Activated T-helper 9 cell treated with anti-CD3 and anti-CD28 coated beads, Interleukin-2, amount 50 U/mL, for 16 hours (primary cell): ENCODE data around the gene LIPC.

Experiments used
- DNase-seq: peaks from one replicate; pipeline ENCODE4 v3.0.0-alpha.2; 2020; ENCODE audit warnings: low read depth

Gene LIPC

DNA sequence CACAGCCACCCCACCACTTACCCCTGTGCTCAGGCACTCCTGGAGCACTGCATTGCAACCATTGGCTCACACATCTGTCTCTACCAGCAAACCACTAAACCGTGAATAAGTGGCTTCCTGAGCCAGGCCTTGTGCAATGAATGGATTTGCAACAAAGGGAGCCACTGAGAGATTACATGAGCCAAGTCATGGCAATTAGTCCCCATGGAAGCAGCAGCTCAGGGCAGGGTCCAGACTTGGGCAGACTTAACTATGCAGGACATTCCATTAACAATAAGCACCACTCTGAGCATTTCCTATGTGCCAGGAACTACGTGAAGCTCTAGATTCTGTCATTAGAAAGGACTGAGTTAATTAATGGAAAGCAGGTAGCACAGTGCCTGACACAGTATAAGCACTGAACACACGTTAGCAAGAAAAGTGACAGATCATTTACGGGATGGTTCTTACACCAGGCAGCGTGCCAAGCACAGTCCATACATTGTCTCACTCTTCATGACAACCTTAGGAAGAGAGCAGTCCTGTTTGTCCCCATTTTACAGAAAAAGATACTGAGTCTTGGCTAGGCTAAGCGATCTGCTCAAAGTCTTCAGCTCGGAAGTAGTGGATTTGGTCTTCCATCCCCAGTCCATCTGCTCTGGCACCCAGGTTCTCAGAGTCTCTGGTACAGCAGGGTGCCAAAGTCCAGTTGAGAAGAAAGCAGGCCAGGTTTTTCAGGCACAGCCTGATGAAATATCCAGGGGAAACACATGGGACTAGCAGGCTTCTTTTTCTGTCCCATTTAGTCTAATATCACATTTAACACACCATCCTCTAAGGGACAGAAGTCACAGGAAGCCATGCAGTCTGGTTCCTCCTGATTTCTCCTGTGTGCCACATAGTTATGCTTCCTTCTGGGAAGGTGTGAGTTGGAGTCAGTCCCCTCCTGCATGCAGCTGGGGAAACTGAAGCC, 44.1 kb downstream of the LIPC start:
- DNase-seq = no peak

DNA sequence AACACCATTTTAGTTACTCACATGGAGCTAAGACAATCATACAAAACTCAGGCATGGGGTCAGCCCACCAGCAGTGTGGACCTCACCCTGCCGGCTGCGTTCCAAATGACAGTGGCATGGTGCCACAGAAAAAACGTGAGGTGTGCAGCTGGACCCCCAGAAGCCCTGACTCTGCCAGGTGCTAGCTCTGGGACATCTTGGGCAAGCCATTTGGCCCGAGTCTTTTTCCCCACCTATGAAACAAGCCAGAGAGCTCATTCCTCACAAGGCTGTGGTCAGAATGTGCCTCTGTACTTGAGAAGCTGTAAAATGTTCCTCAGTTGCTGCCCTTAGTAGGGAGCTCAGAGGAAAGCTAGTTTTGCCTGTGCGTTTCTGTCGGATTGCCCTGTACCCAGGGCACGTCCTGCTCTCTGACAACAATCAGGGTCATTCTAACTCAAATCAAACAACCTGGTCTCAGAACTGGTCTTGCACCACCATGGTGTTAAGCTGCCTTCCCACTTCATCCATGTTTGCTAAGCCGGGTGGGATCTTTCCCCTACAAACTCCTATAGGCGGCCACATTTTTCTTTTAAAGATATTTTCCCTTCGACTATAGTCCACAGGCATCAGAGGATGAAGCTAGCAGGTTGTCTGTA, 44.9 kb downstream of the LIPC start:
- DNase-seq = no peak

DNA sequence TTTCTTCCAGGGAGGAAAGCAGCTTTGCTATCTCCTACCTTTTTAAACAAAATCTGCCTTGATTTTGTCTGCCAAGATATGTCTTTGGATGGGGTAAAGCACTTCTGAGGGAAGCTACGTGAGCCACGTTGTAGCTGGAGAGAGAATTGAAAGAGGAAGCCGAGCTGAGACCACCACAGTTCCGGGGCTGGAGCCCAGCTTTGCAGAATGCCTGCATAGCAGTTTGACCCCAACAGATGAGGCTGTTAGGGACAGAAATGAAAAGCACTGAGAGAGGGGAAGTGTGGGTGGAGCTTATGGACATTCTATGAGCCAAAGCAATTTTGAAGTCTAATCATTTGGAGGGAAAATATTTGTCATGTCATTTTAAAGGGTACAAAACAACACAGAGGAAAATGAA, 45.4 kb downstream of the LIPC start:
- no peak for DNase-seq

DNA sequence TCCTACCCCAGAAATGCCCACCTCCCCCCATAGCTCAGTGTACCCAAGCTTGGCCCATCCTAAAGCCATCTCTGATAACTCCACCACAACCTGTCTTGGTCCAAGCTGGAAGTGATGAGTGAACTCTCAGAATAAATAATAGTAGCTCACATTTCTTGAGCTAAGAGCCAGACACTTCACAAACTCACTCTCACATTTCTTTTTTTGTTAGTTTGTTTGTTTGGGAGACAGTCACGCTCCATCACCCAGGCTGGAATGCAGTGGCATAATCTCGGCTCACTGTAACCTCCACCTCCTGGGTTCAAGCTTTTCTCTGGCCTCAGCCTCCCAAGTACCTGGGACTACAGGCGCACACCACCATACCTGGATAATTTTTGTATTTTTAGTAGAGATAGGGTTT, 46.2 kb downstream of the LIPC start:
- DNase-seq = no peak

DNA sequence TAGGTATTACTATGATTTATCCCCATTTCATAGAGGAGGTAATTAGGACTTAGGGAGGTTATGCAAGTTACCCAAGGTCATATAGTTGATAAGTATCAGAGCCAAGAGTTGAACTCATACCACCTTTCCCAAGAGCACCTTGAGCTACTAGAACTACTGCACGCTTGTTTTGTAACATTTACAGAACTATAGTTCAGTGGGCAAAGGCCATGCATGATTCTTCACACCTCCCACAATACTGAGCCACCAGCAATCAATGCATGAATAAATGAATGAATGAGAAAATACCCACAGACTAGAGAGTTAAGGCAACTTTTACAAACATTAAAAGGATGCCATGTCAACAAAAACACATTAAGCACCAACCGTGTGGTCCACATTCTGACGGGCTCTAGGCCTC, 46.8 kb downstream of the LIPC start:
- no peak for DNase-seq

DNA sequence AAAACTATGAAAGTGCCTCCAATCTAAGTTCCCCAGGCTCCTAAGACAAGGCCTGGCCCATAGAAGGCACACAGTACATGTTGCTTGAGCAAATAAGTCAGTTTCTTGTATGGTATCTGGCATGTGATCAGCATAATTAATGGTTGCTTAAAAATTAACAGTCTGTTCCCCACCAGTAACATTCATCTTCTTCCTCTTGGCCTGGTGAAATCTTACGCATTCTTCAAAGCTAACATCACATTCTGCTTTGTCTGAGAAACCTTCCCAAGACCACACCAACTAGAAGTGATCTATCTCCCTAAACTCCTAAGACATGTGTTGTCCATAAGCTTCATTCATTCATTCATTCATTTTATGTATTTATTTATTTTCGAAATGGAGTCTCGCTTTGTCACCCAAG, 48.1 kb downstream of the LIPC start:
- no peak for DNase-seq

DNA sequence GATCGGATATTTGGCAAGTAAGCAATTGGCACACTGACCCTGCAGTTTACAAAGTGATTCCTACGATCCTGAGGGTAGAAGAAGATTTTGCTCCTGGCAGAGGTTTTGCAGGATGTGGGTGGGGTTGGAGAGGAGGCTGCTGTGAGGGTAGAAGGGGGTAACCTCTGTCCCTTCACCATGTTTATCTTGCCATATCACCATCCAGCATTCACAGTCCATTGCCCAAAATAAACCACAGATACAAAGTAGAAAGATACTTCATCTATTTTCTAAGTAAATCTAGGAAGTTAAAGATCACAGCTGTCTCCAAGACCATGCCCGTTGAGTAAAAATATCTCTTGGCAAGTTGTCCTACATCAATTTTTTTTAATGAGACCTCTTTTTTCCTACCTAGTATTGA, 51.6 kb downstream of the LIPC start:
- DNase-seq = no peak

DNA sequence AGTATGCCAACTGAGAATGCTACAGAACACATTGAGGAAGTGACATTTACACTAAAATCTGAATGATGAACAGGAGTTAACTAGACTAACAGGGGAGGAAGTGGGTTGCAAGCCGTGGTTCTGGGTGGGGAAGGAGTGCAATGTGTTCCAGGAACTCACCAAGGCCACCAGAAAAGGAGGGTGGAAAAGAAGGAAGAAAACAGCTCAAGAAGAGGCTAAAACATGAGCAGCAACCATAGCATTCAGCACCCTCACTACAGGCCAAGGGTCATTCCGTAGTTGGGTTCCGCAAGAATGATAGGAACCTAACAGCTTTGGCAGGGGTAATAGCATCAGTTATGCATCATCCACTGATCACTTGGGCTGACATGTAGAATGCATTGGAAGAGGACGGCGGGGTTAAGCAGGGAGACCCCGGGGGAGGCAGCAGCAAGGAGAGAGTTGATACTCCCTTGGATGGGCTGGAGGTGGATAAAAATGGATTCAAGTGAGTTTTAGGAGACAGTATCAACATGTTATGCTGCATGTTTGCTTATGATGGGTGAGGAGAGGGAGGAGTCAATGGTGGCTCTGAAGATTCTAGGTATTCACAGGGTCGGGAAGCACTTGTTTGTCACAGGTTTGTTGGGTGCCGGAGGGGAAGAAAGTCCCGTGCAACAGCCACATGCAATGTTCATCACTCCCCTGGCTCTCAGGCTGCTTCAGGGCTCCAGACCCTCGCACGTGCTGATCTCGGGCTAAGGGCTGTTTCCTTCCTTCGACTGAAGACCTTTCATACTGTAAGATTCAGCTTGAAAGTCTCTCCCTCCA, 53.2 kb downstream of the LIPC start:
- no peak for DNase-seq

DNA sequence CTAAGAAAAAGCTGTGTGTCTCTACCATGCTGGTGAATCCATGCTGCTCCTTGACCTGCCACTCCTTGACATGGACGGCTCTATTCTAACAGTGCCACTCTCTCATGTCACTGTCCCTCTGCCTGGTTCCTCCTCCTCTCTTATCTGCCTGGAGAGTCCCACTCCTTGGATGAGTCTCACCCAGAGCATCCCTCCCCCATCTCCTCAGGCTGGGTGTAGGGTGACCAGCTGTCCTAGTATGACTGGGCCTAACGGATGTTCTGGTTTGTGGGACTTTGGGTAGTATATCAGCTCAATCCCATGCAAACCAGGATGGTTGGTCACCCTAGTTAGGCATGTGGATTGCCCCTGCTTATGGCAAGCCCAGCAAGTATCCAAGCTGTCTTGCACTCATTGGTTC, 54.3 kb downstream of the LIPC start:
- DNase-seq = no peak

DNA sequence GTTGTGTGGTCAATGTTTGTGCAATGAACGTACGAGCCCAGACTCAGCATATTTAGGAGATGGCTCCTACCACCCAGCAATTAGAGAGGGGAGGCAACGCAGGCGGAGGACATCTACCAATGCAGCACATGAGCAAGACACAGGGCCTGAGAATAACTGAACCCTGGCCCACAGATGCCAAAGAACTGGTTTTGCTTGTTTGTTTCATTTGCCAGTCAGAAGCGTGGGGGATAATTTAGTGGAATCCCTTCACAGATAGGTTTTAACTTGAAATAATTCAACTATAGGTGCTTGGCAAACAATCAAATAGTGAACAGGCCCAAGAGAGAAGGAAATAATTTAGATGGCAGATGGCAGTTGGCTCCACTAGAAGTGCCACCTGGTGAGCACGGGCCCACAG, 54.8 kb downstream of the LIPC start:
- DNase-seq = no peak

DNA sequence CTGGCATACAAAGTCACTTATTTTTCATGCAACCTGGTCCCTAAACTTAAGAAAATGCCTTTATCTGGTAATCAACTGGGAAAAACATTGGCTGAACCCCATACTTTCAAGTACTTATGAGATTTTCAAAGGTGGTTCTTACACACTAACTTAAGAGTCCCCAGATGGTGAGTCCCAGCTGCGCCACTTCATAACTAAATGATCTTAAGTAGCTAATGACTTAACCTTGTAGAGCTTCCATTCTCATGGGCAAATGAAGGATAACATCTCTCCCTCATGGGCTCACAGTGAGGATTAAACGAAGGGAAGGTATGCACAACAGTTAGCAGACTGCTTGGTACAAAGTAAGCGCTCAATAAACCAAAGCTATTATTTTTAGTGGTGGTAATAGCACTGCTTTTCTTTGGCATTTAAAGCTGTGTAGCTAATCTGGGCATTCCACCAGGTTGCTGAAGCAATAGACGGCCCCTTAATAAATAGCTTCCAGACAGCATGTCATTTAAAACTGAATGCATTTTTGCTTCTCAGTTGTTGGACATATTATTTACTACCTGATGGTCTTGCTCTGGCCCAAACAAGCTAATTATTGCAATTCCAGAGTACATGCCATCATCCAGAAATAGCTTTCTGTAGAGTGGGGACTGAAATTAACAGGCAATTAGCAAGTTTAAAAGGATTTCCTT, 55.4 kb downstream of the LIPC start:
- no peak for DNase-seq

DNA sequence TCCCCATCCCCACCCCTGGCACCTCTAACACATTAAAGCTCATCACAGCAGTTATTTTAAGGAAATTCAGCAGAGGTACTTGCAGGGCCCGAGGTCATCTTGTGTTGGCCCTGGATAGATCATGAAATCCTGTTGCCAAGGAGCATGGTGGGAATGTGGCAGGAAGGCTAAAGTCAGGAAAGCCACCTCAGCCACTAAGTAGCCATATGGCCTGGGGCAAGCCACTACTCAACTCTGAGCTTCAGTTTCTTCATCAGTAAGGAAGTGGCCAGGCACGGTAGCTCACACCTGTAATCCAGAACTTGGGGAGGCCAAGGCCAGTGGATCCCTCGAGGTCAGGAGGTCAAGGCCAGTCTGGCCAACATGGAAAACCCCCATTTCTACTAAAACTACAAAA, 55.9 kb downstream of the LIPC start:
- no peak for DNase-seq

DNA sequence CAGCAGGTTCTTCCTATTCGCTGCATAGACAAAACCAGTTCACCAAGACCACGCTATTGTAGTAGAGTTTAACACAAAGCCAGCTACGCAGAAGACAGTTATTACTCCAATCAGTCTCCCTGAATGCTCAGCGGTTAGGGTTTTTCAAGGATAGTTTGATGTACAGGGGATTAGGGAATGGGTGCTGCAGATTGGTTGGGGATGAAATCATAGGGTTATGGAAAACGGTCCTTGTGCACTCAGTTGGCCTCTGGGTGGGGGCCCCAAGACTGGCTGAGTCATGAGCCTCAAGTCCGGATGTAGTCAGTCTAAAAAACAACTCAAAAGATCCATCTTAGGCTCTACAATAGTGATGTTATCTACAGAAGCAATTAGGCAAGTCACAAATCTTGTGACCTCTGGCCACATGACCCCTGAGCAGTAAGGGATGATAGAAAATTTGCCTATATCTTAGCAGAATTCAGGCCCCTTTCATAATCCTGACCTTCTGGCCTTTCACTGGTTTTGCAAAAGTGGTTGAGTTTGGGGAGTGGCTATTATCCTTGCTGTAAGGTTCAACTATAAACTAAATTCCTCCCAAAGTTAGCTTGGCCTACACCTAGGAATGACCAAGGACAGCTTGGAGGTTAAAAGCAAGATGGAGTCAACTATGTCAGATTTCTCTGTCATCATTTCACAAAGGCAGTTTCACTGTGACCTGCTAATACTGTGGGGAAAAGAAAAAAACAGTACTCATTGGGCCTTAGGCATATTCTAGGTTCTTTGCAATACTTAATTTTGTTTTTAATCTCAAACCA, 57.7 kb downstream of the LIPC start:
- no peak for DNase-seq

DNA sequence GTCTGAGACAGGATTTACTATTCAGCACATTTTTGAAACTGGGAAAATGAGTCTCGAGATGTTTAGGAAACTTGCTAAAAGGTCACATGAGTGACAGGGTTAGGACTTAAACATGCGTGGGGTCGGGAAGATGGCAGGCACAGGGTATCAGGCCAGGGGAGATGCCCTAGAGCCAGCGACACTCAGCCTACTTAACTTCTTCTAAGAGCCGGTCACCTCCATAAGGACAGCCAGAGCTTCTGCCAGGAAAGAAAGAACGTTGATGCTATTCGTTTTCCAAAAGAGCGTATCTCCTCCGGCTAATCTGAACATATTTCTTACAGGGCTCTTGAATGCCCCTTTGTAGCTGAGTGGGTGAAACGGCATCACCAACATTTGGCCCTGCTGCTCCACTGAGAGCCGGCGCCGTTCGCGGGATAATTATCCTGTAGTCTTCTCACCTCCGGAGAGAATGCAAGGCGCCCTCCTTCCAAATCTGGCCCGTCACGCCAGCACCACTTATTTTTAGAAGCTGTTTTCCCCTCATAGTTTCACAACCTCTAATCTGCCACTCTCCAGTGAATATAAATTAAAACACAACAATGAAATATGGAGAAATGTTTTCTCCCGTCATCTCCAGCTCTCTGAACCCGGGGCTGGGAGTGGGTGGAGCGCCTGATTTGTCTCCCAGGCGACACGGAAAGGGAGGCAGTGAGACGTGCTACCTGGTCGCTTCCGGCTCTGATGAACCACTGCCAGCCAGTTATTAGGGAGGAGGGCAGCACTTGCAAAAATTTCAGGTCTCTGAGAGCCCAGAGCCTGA, 58.5 kb downstream of the LIPC start:
- DNase-seq = no peak

DNA sequence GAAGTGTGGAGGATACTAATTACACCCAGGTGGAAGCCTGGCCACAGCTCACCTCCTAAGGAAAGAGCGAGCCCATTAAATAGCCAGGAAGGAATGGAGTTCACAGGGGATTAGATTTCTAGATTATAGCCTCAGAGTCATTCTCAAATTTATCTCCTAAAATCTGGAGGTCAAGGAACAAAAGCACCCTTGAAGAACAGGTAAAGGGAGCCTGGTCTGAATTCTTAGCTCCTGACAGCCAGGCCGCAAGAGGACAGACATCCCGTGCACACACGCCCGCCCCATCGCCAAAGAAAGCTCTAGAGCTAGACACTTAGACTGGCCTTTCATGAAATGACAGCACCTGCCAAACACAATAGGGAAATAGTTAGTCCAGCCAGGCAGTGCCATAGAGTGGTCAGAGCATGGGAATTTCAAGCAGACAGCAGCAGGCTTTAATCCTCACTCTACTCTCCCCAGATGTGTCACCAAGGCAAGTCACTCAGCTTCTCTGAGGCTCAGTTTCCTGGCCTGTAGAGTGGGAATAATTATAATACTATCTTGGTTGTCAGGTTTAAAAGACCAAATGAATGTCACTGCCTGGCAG, 59.2 kb downstream of the LIPC start:
- DNase-seq = no peak

DNA sequence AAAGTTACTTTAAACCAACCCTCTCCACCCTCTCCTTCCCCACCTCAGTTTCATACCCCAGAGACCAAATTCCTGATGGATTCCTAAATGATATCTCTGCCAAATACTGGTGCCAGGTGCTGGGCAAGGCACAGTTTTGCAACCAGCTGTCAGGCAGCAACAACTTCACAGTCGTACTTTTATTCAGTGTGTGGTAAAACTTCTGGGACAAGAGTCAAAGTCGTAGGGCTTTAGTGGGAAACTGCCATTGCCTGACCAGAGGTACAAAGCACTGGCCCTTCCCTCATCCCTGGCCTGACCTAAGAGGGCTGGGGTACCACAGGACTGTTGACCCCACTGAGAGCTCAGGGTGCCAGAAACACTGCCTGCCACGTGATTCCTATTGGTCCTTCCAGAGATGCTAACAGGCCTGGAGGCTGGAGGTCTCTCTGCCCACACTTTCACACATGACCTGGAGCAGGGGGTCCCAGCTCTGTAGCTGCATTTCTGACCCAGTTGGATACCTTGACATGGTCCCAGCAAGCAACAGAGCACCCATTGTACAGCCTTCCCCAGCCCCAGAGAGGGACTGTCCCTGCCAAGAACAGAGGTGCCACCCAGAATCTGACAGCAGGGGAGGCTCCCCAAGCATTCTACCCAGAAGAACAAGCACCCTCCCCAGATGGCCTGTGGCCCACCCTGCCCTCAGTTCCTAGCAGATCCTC, 59.9 kb downstream of the LIPC start:
- no peak for DNase-seq

DNA sequence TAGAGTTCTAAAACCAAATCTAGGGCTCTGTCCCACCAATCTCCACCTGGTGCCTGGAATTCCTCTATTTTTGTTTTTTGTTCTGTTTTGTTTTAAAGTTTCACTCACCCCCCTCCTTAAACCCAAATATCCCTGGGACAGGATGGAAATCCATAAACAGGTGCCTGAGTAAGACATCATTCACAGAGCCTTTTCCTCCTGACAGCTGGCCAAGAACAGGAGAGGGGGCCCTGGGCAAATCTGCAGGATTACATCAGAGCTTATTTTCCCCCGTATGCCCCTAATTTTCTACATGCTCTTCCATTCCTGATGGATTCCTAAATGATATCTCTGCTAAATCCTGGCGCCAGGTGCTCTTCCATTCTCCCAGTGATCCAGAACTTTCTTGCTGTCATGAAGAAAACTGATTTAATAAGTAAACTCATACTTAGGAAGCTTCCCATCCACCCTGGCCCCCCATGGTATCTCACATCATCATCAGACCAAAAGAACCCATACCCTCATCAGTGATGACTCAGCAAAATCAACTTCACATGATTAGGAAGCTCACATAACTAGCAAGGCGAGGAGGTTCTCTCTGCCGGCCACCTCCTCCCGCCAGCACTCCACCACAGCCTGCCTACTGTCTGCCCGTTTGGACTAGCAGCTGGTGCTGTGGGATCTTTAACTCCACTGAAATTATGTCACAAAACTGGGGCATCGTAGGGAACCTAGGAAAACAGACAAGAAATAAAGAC, 61.0 kb downstream of the LIPC start:
- DNase-seq = no peak

DNA sequence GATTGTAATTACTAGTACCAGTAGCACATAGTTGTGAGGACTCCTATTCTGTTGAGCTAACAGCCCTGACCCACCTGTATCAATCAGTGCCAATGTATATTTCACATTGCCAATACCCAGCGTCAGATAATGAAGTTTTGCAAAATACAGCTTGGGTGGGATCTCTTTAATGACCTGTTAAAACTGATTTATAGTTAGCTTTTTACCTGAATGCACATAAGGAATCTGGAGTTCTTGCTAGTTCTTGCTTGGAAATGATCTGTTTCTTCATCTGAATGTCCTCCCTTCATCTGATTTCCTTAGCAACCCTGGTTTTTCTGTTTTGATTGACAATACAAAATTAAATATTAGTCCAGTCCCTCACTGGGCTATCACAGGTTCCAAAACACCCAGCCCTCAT, 62.8 kb downstream of the LIPC start:
- DNase-seq = no peak

DNA sequence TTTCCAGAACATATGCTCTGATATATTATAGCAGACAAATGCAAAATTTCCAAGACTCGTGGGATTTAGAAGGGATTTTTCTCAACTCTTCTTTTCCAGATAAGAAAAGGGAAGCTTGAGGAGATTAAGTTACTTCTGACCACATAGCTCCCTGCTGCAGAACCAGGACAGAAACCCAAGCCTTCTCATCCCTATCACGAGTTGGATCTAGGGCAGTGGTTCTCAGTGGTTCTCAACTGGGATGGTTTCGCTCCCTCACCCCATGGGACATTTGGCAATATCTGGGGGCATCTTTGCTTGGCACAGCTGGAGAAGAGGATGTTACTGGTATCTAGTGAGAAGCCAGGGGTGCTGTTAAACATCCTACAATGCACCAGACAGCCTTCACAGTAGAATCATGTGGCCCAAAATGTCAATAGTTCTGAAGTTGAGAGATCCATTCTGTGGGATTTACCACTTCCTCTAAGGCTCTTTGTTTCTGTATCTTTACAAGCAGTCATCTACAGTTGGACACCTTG, 64.2 kb downstream of the LIPC start:
- DNase-seq = no peak
